ENCODE measurements around the gene ANKDD1B. TPM values are rescaled to one million over a fixed set of nuclear protein-coding genes. Genes with fewer than 3 reads are reported as not detected.
"Not testable (repeated sequence)": the region's sequence is repeated elsewhere in the genome, so short reads cannot be mapped to it uniquely, and the experiment has no call there.

ANKDD1B gene
- 1 to 10 TPM; 3.8 to 7.4 (median 5.5) TPM for polyA plus RNA-seq (ENCODE audit: insufficient read length in 4 of 4)

GRCh38 chr5:75611311-75612225, at the start of gene ANKDD1B:
TSS of gene ANKDD1B (plus strand) at chr5:75611453. CDS start at chr5:75611635, 182 bp downstream.
- peak in 1 of 4 donors; percentile 43 for DNase-seq (ENCODE audit: low read depth in 4 of 4, low spot score in 3 of 4)

- not testable (repeated sequence) for DNase-seq (ENCODE audit: low read depth in 4 of 4, low spot score in 3 of 4)
Measured at GRCh38 chr5:75565991-75566709, 45.1 kb upstream of the ANKDD1B start.

GRCh38 chr5:75566710-75567309, 44.4 kb upstream of the ANKDD1B start:
- peak in 1 of 4 donors; percentile 26 for DNase-seq (ENCODE audit: low read depth in 4 of 4, low spot score in 3 of 4)

GRCh38 chr5:75567710-75568109, 43.5 kb upstream of the ANKDD1B start:
- DNase-seq (ENCODE audit: low read depth in 4 of 4, low spot score in 3 of 4): no peak

GRCh38 chr5:75568202-75568601, 43.1 kb upstream of the ANKDD1B start:
- no peak for DNase-seq (ENCODE audit: low read depth in 4 of 4, low spot score in 3 of 4)

GRCh38 chr5:75571547-75571946, 39.7 kb upstream of the ANKDD1B start:
- no peak for DNase-seq (ENCODE audit: low read depth in 4 of 4, low spot score in 3 of 4)

GRCh38 chr5:75574791-75575190, 36.5 kb upstream of the ANKDD1B start:
- peak in 1 of 4 donors; percentile 20 for DNase-seq (ENCODE audit: low read depth in 4 of 4, low spot score in 3 of 4)

- DNase-seq (ENCODE audit: low read depth in 4 of 4, low spot score in 3 of 4): not testable (repeated sequence)
Measured at GRCh38 chr5:75578280-75578679, 33.0 kb upstream of the ANKDD1B start.

GRCh38 chr5:75584641-75585040, 26.6 kb upstream of the ANKDD1B start:
- DNase-seq (ENCODE audit: low read depth in 4 of 4, low spot score in 3 of 4): no peak

GRCh38 chr5:75588666-75589065, 22.6 kb upstream of the ANKDD1B start:
- no peak for DNase-seq (ENCODE audit: low read depth in 4 of 4, low spot score in 3 of 4)

- no peak for DNase-seq (ENCODE audit: low read depth in 4 of 4, low spot score in 3 of 4)
Measured at GRCh38 chr5:75600535-75600934, 10.7 kb upstream of the ANKDD1B start.

- no peak for DNase-seq (ENCODE audit: low read depth in 4 of 4, low spot score in 3 of 4)
Measured at GRCh38 chr5:75601567-75601966, 9.7 kb upstream of the ANKDD1B start.

- no peak for DNase-seq (ENCODE audit: low read depth in 4 of 4, low spot score in 3 of 4)
Measured at GRCh38 chr5:75601996-75602395, 9.3 kb upstream of the ANKDD1B start.

- no peak for DNase-seq (ENCODE audit: low read depth in 4 of 4, low spot score in 3 of 4)
Measured at GRCh38 chr5:75603371-75603770, 7.9 kb upstream of the ANKDD1B start.

- DNase-seq (ENCODE audit: low read depth in 4 of 4, low spot score in 3 of 4): no peak
Measured at GRCh38 chr5:75603821-75604220, 7.4 kb upstream of the ANKDD1B start.

GRCh38 chr5:75607341-75607740, 3.9 kb upstream of the ANKDD1B start:
- not testable (repeated sequence) for DNase-seq (ENCODE audit: low read depth in 4 of 4, low spot score in 3 of 4)

GRCh38 chr5:75608870-75609269, 2.4 kb upstream of the ANKDD1B start:
- DNase-seq (ENCODE audit: low read depth in 4 of 4, low spot score in 3 of 4): no peak

- DNase-seq (ENCODE audit: low read depth in 4 of 4, low spot score in 3 of 4): no peak
Measured at GRCh38 chr5:75610201-75610600, 1.1 kb upstream of the ANKDD1B start.

GRCh38 chr5:75610859-75611310, 368 bp upstream of the ANKDD1B start:
- not testable (repeated sequence) for DNase-seq (ENCODE audit: low read depth in 4 of 4, low spot score in 3 of 4)

- no peak for DNase-seq (ENCODE audit: low read depth in 4 of 4, low spot score in 3 of 4)
Measured at GRCh38 chr5:75612226-75612569, 945 bp downstream of the ANKDD1B start.

- DNase-seq (ENCODE audit: low read depth in 4 of 4, low spot score in 3 of 4): no peak
Measured at GRCh38 chr5:75612901-75613300, 1.6 kb downstream of the ANKDD1B start.

Data from left renal pelvis (tissue), 4 donors.